ENCODE results near the gene DMBX1.

- TF ChIP-seq EZH2 (conservative IDR thresholded peaks at IDR 0.05; ENCODE audit: low read depth, low read length) (no peak), CTCF (CRISPR knock-in tag; IDR thresholded peaks at IDR 0.05) (no peak), IKZF5 (CRISPR knock-in tag; IDR thresholded peaks at IDR 0.05) (no peak)
Observed at GRCh38 chr1:46536527-46536926, 46.9 kb downstream of the DMBX1 start.
